Esophagus squamous epithelium (tissue), 4 donors: ENCODE measurements around the gene PPP1R7.

Experiments
- CTCF ChIP-seq, 6 experiments: fragments of 450-650 bp in 4 of 6; fragments of 200-600 bp in 2 of 6; sonication (generic) in 2 of 6; IDR thresholded peaks; one replicate each; pipeline ENCODE4 v1.5.1; 2016 to 2019; ENCODE audit warnings: antibody characterized with exemption in 6 of 6, mild to moderate bottlenecking in 4 of 6, moderate library complexity in 4 of 6
- POLR2A ChIP-seq, 4 donors: fragments of 450-650 bp; IDR thresholded peaks; one replicate each; pipeline ENCODE4 v1.6.1; 2017; ENCODE audit warnings: antibody characterized with exemption in 4 of 4, mild to moderate bottlenecking in 4 of 4, moderate library complexity in 3 of 4

- no peak for TF ChIP-seq CTCF (IDR thresholded peaks at IDR 0.05)
- no peak for TF ChIP-seq POLR2A (IDR thresholded peaks at IDR 0.05)
Measured at GRCh38 chr2:241224018-241224850, 74.0 kb downstream of the PPP1R7 start.
